LoVo (cell line): ENCODE measurements around the gene RAB14.

ENCODE experiments used
- DNase-seq: peaks from one replicate; pipeline ENCODE4 v3.0.0-alpha.2; 2016; ENCODE audit warnings: low spot score

RAB14 gene

DNA sequence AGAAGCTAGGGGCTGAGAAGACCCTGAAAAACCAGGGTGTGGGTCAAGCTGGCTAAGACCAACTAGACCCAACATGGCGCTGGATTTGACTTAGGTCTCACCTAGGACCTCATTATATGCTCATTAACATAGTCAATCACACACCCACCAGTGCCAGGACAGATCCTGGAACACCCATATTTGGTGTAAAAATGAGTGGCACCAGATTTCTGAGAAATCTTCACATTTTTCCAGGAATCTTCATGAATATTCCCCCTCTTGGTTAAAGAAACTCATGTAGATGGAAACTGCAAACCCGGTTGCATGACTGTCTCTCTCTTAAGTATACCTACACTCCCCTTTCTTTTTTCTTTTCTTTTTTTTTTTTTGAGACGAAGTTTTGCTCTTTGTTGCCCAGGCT is 17.9 kb upstream of the RAB14 start:
- DNase-seq, result no peak

DNA sequence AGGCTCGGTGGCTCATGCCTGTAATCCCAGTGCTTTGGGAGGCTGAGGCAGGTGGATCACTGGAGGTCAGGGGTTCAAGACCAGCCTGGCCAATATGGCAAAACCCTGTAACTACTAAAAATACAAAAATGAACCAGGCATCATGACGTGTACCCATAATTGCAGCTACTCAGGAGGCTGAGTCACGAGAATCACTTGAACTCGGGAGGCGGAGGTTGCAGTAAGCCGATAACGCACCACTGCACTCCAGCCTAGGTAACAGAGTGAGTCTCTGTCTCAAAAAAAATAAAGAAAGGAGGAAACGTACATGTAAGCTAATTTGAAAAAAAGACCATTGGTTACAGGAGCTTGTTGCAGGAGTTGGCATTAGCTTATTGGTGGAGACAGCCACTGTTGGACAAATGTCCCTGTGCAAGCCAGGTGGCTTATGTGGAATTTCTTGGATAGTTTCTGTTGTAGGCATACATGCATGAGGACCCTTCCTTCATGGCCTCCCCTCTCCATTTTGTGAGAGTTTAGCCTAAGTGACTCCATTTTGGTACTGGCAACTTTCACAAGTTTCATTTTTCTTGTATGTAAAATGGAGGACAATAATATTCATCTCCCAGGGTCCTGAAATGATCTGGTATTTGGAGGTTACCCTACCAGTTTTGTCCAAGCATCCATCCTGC is 16.8 kb upstream of the RAB14 start:
- DNase-seq, result no peak

DNA sequence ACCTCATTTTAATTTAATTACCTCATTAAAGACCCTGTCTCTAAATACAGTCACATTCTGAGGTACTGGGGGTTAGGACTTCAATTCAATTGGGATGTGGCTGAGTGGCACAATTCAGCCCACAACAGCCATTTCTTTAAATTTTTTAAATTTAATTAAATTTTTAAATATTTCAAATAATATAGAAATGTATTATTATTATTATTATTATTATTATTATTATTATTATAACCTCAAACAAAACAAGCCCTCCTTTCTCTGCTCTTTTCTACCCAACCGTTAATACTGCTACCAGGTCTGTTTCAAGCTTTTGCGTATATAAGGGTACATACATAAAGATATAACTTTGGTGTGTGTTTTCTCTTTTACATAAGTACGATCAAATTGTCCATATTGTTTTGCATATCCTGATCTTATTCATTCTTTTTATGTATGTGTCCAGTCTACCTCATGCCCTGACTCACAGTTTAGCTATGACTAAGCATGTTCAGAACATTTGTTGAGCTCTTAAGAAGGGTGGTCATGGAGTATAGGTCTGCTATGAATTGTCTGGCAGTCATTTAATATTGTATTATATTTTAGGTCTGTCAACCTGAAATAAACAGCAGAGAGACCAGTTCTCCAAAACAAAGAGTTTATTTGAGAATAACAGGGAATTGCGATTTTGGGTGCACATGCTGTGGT is 16.1 kb upstream of the RAB14 start:
- DNase-seq, result no peak

DNA sequence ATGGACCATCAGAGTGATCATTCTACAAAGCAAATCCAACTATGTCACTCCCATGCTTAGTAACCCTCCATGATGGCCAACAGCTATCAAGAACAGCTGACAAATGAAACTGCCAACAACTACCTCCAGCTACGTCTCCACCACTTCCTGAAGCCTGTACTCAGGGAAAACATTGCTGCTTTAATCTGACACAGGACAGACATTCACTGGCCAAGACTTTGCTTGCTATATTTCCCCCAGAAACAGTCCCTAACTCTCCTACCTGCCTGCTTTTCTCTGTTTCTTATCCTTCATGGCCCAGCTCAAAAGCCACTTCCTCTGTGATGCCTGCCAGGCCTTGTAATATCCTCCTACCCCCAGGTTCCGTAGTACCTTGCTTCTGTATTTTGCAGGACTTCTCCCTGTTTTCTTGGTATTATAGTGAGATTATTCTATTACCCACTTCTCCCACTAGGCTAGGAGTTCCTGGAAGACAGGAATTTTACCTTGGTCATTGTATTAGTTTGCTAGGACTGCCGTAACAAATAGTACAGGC is 14.7 kb upstream of the RAB14 start:
- no peak for DNase-seq

DNA sequence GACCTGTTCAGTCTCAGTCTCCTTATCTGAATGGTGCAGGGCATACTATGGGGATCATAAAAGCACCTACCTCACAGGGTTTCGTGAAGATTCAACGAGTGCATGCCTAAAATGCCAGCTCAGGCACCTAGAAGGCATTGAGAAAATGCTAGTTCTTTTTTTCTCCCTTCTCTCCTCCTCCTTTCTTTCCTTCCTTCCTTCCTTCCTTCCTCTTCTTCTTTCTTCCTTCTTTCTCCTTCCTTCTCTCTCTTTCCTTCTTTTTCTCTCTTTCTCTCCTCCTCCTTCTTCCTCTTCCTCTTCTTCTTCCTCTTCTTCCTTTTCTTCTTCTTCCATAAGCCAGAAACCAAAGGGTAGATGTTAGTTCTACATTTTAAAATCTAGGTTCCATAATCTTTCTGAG is 12.3 kb upstream of the RAB14 start:
- no peak for DNase-seq

DNA sequence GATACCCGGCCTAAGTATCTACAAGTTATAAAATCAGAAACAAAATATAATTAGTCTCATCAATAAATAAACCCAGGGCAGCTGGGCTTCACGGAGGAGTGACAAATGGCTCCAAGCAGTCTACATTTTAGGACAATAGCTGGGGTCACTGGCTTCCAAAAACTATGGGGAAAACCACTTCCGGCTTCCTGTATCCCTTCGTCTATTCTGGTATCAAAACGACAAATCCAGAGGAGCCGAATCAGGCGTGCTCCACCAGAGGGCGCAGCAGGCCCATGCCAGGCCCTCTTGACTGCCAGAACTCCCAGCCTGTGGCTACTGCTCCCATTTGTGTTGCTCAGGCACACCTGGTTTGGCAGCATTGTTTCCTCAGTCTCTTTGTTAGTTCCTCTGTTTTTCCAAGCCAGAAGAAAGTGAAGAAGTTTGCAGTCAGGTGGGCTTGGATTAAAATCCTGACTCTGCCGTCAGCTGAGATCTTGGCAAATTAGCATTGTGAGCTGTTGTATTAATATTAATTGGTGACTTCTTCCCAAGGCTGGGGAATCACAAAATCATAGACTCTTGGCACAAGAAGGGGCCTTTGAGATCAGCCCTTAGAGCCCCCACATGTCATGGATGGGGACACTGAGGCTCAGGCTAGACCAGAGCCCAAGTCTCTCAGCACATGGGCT is 11.6 kb upstream of the RAB14 start:
- DNase-seq, result peak; percentile 83

DNA sequence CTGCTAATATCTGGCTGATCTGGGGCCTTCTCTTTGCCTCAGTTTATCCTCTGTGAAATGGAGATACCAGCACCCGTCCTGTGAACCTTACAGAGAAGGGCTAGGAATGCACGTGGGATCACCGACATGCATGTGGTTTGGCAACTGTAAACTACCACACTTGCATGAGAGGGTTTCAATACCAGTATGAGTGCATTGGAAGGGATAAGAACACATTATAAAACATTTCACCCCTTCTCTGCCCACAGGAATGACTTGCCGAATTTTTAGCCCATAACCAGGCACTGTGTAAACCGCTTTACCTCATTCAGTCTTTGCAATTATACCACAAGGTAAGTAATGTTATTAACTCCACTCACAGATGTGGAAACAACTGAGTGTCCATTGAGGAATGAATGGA is 8.9 kb upstream of the RAB14 start:
- DNase-seq, result no peak

DNA sequence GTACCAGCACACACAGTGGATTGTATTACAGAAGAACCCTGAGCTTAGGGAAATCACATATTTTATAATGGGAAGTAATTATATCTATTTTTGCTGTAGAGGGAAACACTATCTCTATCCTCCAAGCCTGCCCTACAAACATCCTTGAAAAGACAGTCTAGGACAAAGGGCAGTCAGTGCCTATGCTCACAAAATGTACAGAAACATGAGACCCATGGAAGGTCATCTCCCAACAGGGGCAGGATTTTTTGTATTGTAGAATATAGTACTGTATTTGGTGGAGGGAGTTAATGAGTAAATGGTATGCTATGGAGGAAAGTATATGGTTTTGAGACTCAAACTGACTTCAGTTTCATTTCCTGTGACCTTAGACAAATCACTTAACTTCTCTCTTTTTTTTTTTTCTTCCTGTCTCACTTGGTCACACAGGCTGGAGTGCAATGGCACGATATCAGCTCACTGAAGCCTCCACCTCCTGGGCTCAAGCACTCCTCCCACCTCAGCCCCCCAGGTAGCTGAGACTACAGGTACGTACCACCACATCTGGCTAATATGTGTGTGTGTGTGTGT is 5.8 kb upstream of the RAB14 start:
- no peak for DNase-seq

DNA sequence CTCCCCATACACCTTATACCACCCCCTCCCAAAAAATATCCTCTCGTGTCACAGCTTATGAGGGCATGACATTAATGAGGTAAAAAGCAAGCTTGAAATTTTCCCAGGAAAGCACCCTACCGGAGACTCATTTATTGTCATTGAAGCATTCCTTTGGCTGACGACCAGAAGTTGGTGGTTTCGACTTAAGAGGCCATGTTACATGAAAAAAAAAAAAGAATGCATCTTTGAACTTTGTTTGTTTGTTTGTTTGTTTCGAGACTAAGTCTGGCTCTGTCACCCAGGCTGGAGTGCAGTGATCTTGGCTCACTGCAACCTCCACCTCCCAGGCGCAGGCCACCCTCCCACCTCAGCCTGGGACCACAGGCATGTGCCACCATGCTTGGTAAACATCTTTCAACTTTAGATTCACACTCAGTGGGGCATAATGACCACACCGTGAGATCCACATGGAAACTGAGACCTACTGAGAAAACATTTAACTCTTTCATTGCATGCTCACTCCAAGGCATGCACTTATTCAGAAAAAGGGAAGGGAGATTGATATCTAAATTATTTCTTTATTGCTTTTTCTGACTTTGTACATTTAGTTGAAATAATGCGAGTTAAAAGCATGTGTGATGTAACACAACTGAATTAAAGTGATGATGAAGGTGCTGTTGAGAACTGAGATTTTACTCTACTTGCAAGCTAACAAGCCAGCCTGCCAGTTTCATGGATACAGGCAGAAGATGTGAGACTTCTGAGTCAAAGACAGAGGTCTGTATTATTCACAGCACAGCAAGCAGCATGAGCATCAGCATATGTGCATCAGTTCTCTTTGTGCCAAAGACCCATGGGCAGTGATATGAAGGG is 5.1 kb upstream of the RAB14 start:
- DNase-seq, result peak; percentile 12

DNA sequence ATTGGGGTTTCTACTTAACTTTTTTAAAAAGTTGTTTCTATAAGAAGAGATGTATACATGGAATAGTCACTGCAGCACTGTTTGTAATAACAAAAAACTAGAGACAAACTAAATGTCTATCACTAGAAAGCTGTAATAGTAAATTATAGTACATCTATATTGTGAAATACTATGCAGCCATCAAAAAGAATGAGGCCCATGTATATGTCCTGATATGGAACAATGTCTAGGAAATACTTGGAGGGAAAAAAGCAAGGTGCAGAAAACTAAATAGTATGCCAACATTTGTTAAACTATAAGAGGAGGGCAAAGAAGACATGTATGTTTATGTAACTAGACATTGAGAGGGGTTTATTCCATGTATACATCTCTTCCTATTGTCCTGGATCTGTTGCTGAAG is 2.9 kb upstream of the RAB14 start:
- DNase-seq, result no peak

DNA sequence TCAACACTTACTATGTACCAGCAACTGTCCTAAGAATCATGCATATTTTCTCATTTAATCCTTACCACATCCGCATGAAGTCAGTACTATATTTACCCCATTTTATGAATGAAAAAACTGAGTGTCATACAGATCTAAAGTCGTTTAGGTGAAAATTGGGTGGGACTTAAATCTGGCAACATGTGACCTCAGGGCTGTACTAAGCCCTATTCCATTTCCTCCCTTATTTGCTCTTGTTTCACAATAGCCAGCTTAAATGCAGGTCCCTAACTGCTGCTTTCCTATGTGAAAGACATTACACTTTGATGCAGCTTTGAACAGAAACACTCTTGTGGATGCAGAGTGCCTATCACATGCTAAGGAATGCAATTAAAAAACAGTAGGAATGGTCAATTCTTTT is 2.5 kb upstream of the RAB14 start:
- DNase-seq, result no peak

DNA sequence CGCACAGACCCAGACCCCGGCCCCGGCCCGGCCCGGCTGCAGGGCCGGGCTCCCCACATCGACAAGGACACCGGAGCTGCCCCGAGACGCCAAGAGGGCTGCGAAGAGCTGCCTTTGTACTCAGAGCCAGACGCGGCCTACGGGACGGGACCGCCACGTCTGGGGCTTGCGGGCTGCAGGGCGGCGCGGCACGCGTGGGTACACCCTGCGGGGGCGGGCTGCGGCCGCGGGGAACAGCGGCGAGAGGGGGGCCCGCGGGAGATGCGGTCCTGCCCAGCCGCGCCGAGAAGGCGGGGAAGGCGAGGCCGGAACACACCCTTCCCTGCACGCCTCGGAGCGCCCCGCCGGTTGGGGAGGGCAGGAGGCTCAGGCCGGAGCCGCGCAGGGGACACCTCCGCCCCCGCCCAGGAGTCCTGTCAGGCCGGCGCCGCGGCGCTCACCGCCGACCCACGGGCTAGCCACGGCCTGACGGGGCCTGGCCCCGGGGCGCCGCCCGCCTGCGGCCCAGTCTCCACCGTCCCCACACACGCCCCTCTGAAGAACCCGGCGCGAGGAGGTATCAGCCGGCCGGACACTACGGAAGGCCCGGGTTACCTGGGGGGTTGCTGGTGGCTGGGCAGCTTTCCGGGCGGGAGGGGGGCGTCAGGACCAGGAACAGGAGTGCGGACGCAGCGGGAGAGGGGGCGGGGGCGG is 478 bp downstream of the RAB14 start:
- peak; percentile 22 for DNase-seq

DNA sequence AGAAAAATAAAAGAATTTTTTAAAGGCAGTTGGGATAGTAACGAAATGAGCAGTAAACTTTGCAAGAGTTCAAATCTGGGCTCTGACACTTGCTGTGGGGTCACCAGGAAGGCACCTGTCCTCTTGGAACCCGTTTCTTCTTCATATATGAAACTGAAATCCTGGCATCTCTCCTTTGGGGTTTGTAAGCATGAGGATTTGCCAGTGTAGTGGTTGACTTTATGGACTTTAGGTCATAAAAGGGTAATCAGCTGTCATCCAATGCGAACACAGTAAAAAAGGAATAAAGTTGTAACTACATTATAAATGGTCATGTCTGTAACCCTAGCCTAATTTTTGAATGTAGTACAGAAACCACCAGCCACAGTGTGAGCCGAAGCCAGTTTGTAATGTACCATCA is 1.3 kb downstream of the RAB14 start:
- peak; percentile 20 for DNase-seq

DNA sequence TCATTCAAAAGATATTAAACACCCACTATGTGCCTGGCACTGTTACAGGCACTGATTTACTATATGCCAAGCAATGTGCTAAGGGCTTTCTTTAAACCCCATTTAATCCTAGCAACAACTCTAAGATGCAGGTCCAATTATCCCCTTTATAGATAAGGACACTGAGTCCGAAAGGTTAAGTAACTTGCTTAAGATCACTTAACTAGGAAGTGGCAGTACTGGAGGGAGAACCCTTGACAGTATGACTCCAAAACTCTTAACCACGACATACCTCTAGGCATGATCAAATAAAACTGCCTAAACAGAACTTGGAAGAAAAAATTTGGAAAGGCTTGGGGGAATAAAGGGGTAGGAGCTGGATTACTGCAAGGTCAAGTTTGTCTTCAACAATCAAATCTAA is 1.7 kb downstream of the RAB14 start:
- no peak for DNase-seq

DNA sequence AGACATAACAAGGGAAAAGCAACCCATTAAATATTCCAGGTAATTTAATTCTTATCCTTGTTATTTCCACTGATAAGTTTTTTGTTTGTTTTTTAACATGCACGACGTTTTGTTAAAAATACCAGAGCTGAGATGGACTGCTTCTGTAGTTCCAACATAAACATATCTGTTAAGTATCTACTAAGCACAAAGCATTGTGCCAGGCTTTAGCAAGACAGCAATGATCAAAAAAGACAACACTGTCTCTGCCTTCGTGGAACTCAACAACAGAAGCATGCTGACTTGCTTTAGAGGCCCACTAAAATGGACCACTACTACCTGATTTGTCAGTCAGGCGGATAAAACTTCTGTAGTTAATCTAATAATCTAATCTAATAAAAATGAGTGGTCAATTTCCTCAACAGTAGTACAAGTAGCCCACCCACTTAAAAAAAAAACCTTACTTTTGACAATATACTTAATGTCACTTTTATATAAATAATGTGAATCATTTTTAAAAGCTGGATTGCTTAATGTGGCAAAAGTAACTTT is 3.1 kb downstream of the RAB14 start:
- no peak for DNase-seq

DNA sequence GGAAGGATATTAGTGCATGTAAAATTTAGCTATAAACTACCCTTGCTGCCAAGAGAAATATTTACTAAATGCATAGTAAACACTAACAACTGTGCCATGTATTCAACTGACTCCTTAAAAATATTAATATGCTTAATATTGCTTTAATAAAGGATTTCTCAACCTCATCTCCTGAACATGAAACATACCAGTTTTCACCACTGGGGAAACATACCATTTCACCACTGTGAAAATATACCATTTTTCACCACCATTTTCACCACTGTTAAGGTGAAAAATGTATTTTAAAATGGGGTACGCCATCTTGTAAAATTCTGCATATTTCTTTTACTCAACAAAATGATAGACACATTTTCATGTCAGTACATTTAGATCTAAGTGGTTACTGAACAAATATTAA is 4.5 kb downstream of the RAB14 start:
- no peak for DNase-seq

DNA sequence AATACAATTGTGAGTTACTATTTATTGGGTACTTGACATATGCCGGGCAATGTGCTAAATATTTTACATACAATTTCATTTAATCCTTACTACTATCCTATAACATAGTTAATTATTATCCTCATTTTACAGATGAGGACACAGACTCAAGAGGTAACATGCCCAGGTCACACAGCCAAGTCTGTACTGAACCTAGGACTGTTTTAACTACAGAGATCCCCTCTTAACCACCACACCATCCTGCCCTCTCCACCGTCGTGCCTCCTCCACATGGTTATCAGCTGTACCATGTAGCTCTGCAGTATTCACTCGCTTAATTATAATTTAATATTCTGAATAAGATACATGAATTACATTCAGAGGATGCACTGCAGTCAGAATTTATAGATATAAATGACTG is 5.3 kb downstream of the RAB14 start:
- no peak for DNase-seq

DNA sequence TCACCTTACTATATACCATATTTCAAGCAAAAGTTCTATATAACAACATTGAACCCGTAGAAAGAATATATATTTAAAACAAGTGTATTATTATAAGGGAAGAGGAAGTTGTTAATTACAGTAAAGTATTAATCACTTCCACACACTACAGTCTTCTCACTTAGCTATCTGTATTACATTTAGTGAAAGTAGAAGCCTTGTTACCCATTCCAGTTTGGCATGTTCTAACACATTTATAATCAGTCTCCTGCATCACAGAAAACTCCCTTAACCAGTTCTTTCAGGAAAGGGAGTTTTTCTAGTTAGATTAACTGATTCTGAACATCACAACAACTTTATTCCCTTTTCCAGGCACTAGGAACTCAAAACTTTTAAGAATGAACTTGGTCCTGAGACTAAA is 6.9 kb downstream of the RAB14 start:
- DNase-seq, result no peak

DNA sequence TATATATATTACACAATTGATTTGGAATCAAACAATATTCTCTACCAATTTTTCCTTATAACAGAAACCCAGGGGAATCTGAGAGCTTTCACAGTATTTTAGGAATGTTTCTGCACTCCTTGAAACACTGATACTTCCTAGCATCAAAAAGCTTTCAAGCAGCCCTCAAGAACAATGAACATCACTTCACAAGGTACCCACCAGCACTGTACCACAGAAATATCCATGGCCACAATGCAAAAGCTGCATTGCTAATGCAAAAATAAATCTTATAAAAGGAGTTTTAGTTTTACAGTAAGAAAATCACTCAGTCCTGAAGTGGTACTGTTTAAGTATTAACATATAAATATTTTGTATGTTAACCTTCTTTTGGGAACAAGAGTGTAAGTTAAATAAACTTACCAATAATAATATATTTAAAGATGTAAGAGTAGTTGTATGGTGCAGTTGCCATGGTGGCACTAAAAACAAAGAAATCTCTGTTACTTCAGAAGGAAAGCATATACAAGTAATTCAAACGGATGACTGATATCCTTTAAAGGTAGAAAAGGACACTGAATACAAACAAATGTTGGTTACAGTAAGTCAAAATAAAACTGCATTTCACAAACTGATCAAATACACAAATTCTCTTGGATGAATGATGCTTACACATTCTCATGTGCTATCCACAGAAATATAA is 8.6 kb downstream of the RAB14 start:
- DNase-seq, result no peak

DNA sequence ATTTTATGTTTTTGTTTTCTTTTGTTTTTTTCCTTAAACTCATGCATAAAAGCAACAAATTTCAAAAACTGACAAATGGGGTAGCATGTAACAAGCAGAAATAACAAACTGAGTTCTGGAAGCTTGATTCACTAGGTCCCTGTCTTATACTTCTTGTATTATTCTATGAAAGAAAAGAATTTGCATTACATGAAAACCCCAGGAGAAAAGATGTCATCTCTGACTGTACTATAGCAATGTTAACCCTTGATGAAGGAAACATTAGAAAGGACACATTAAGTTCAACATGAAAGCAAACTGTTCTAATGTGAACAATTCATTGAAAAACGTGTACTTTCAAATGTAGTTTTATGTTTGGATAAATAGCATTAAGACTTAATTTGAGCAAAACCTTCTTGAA is 9.2 kb downstream of the RAB14 start:
- no peak for DNase-seq

DNA sequence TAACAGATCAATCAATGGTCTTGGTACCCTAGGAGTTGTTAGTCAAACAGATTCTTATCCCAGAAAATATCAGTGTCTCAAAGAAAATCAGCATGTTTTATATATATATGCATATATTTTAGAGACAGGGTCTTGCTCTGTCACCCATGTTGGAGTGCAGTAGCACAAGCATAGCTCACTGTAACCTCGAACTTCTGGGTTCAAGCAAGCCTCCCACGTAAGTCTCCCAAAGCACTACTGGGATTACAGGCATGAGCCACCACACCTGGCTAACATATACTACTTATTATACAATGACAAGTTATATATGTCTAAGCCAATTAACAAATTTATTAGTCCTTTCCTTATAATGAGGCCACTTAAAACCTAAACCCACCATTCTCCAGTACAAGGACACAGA is 10.4 kb downstream of the RAB14 start:
- DNase-seq, result no peak
